H1 (cell line): Measurements from ENCODE around the gene PHACTR2.

ENCODE experiments used
- BRCA1 ChIP-seq: IDR thresholded peaks from 2 replicates; pipeline ENCODE4 v1.6.1; 2012; ENCODE audit warnings: low read depth, low read length, improper control_type of control experiment
- EZH2 ChIP-seq: fragments of 200-600 bp; sonication (generic); IDR thresholded peaks from 2 replicates; pipeline ENCODE4 v1.7.1; 2012; ENCODE audit warnings: low read depth, mild to moderate bottlenecking, moderate library complexity, low read length, inconsistent platforms; ENCODE audit not compliant: severe bottlenecking
- JUND ChIP-seq: IDR thresholded peaks from 2 replicates; pipeline ENCODE4 v1.6.1; 2011; ENCODE audit warnings: mild to moderate bottlenecking, improper control_type of control experiment, low read length
- RAD21 ChIP-seq, 2 experiments: IDR thresholded peaks in 1 of 2; conservative IDR thresholded peaks in 1 of 2; 2 replicates each; pipeline ENCODE4 v1.6.1; 2011; ENCODE audit warnings: low read depth in 2 of 2, low read length in 2 of 2, improper control_type of control experiment in 1 of 2, inconsistent platforms in 1 of 2, mild to moderate bottlenecking in 1 of 2, moderate library complexity in 1 of 2
- SRF ChIP-seq: IDR thresholded peaks from 2 replicates; pipeline ENCODE4 v1.6.1; 2011; ENCODE audit warnings: mild to moderate bottlenecking, low read depth, low read length, moderate library complexity
- TF ChIP-seq, protein P1 (sequence below), 3 experiments: IDR thresholded peaks; 1 replicate in 2 of 3; 2 replicates in 1 of 3; pipeline versions ENCODE4 v1.5.1 to v1.6.1; 2011; ENCODE audit warnings: low read length in 3 of 3, mild to moderate bottlenecking in 3 of 3, inconsistent platforms in 2 of 3, low read depth in 1 of 3, moderate library complexity in 1 of 3; ENCODE audit not compliant: insufficient read depth in 1 of 3; ENCODE audit errors: control extremely low read depth in 1 of 3

DNA sequence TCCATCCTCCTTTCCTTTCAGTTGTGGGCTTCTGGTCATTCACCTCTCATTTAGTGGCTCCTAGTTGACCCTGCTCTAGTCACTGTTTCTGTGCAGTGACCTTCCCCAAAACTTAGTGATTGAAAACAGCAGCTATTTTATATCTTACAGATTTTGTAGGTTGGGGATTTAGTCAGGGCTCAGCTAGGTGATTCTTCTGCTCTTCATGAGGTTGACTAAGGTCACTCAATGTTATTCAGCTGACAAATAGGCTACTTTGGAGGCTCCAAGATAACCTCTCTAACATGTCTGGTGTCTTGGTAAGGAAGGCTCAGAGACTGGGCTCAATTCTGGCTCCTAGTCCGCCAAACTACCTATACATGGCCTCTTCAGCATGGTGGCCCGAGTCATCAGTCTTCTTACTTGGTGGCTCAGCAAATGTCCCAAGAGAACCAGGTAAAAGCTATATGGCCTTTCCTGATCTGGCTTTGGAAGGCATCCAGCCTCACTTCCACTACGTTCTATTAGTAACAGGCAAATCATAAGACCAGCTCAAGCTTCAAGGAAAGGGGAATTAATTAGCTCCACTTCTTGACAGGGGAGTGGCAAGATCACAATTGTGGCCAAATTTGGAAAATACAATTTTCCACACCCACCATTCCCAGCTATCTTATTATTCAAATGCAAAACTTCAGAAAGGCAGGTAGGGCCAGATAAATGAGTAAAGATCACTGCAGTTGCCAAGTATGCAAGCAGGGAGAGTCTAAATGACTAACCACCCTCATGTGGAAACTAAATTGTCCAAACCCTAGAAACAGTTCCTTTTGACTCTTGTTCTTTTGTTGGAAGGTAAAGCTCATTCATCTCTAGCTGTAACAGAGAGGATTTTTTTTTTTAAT lies 114.9 kb downstream of the PHACTR2 start:
- TF ChIP-seq, protein P1, sequence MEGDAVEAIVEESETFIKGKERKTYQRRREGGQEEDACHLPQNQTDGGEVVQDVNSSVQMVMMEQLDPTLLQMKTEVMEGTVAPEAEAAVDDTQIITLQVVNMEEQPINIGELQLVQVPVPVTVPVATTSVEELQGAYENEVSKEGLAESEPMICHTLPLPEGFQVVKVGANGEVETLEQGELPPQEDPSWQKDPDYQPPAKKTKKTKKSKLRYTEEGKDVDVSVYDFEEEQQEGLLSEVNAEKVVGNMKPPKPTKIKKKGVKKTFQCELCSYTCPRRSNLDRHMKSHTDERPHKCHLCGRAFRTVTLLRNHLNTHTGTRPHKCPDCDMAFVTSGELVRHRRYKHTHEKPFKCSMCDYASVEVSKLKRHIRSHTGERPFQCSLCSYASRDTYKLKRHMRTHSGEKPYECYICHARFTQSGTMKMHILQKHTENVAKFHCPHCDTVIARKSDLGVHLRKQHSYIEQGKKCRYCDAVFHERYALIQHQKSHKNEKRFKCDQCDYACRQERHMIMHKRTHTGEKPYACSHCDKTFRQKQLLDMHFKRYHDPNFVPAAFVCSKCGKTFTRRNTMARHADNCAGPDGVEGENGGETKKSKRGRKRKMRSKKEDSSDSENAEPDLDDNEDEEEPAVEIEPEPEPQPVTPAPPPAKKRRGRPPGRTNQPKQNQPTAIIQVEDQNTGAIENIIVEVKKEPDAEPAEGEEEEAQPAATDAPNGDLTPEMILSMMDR (IDR thresholded peaks at IDR 0.05; ENCODE audit: control extremely low read depth in 1 of 3, insufficient read depth in 1 of 3, low read depth in 1 of 3, low read length in 3 of 3) = no peak
- TF ChIP-seq SRF (no peak), EZH2 (no peak), RAD21 (IDR thresholded peaks at IDR 0.05 in 1 of 2, conservative IDR thresholded peaks at IDR 0.05 in 1 of 2; ENCODE audit: low read depth in 2 of 2, low read length in 2 of 2) (no peak), BRCA1 (no peak), JUND (no peak)
